B cell (primary cell): ENCODE results near the gene AK9. TPM values are rescaled to one million over a fixed set of nuclear protein-coding genes. Genes with fewer than 3 reads are reported as not detected.

Experiments
- ATAC-seq: fragments of 200-7000 bp; cut with Tn5 transposase; one replicate; pipeline ENCODE4 v1.10.0; 2021; ENCODE audit warnings: low read depth, mild to moderate bottlenecking, moderate number of reproducible peaks, moderate library complexity
- CTCF ChIA-PET: fragments of 350-600 bp; sonication (Branson Sonifier 250); formaldehyde crosslinking; loops from one replicate; lab custom pipeline; 2021; ENCODE audit warnings: antibody characterized with exemption, inconsistent platforms; lab: Charles Lee
- POLR2A ChIA-PET: fragments of 350-600 bp; sonication (Branson Sonifier 250); formaldehyde crosslinking; loops from one replicate; lab custom pipeline; 2021; ENCODE audit warnings: antibody characterized with exemption; lab: Charles Lee
- DNase-seq: peaks from one replicate; pipeline ENCODE4 v3.0.0; 2013
- H2AFZ ChIP-seq: 2 replicates; pipeline ENCODE4 v1.6.1; 2012; ENCODE audit warnings: mild to moderate bottlenecking, low read depth, low read length; ENCODE audit not compliant: insufficient read depth, poor library complexity, severe bottlenecking
- H3K27ac ChIP-seq, 2 donors: 1 replicate in 1 of 2; 2 replicates in 1 of 2; pipeline ENCODE4 v1.5.1; 2012 to 2013; ENCODE audit warnings: low read length in 2 of 2, mild to moderate bottlenecking in 2 of 2, moderate library complexity in 1 of 2
- H3K27me3 ChIP-seq, 4 experiments: fragments of 200-600 bp in 1 of 4; sonication (generic) in 1 of 4; replicated peaks in 1 of 4; 1 replicate in 2 of 4; 2 replicates in 2 of 4; pipeline versions ENCODE4 v1.6.1 to v1.7.0; 2013 to 2016; ENCODE audit warnings: low read length in 3 of 4, mild to moderate bottlenecking in 2 of 4, mixed read lengths in 1 of 4, moderate library complexity in 1 of 4; ENCODE audit not compliant: insufficient read depth in 4 of 4, control insufficient read depth in 3 of 4; ENCODE audit errors: control extremely low read depth in 1 of 4
- H3K36me3 ChIP-seq, 2 experiments: replicated peaks in 1 of 2; 1 replicate in 1 of 2; 2 replicates in 1 of 2; pipeline versions ENCODE4 v1.6.1 to v1.7.1; 2013; ENCODE audit warnings: low read length in 1 of 2; ENCODE audit not compliant: insufficient read depth in 2 of 2, control insufficient read depth in 1 of 2; ENCODE audit errors: control extremely low read depth in 1 of 2, extremely low read depth in 1 of 2
- H3K4me1 ChIP-seq, 2 donors: fragments of 200-600 bp in 1 of 2; sonication (generic) in 1 of 2; 1 replicate in 1 of 2; 2 replicates in 1 of 2; pipeline versions ENCODE4 v1.5.1 to v1.6.1; 2013 to 2017; ENCODE audit warnings: low read length in 2 of 2; ENCODE audit not compliant: control insufficient read depth in 2 of 2, insufficient read depth in 2 of 2
- H3K4me2 ChIP-seq: replicated peaks from 2 replicates; pipeline ENCODE3; 2012; ENCODE audit warnings: mild to moderate bottlenecking, low read depth, low read length; ENCODE audit not compliant: poor library complexity, severe bottlenecking
- H3K4me3 ChIP-seq, 5 experiments: fragments of 200-600 bp in 1 of 5; sonication (generic) in 1 of 5; 1 replicate in 3 of 5; 2 replicates in 2 of 5; pipeline versions ENCODE4 v1.5.1 to v1.7.0; 2011 to 2016; ENCODE audit warnings: low read length in 4 of 5, mild to moderate bottlenecking in 4 of 5, low read depth in 2 of 5, control low read depth in 1 of 5, moderate library complexity in 1 of 5; ENCODE audit not compliant: insufficient read depth in 1 of 5; ENCODE audit errors: control extremely low read depth in 1 of 5, extremely low read depth in 1 of 5
- H3K79me2 ChIP-seq: fragments of 200-600 bp; sonication (generic); one replicate; pipeline ENCODE4 v1.6.0; 2016; ENCODE audit warnings: low read length; ENCODE audit not compliant: control insufficient read depth, insufficient read depth
- H3K9ac ChIP-seq: fragments of 200-600 bp; sonication (generic); 2 replicates; pipeline ENCODE4 v1.6.1; 2017; ENCODE audit warnings: mild to moderate bottlenecking, low read length, moderate library complexity
- H3K9me3 ChIP-seq, 3 donors: one replicate each; pipeline versions ENCODE4 v1.6.1 to v1.7.1; 2013; ENCODE audit warnings: low read length in 2 of 3; ENCODE audit not compliant: control insufficient read depth in 2 of 3, insufficient read depth in 1 of 3; ENCODE audit errors: control extremely low read depth in 1 of 3
- H4K20me1 ChIP-seq: 2 replicates; pipeline ENCODE4 v1.6.0; 2012; ENCODE audit warnings: mild to moderate bottlenecking, low read length; ENCODE audit not compliant: insufficient read depth, control insufficient read depth, poor library complexity, severe bottlenecking
- H3K27ac Mint-ChIP-seq: one replicate; pipeline ENCODE4 v1.8.0; 2021; ENCODE audit warnings: mixed read lengths
- H3K27me3 Mint-ChIP-seq: one replicate; pipeline ENCODE4 v1.8.0; 2021; ENCODE audit warnings: mixed read lengths
- H3K4me1 Mint-ChIP-seq: one replicate; pipeline ENCODE4 v1.8.0; 2021; ENCODE audit warnings: mixed read lengths
- H3K4me3 Mint-ChIP-seq: one replicate; pipeline ENCODE4 v1.8.0; 2021; ENCODE audit warnings: mixed read lengths
- H3K9me3 Mint-ChIP-seq: one replicate; pipeline ENCODE4 v1.8.0; 2022; ENCODE audit warnings: mixed read lengths; ENCODE audit not compliant: insufficient read depth
- CTCF ChIP-seq: fragments of 200-600 bp; IDR thresholded peaks from one replicate; pipeline ENCODE4 v1.8.0; 2022; ENCODE audit warnings: antibody characterized with exemption, mild to moderate bottlenecking
- EZH2 ChIP-seq: IDR thresholded peaks from 2 replicates; pipeline ENCODE4 v1.6.1; 2012; ENCODE audit warnings: borderline replicate concordance, low read depth, mild to moderate bottlenecking, moderate library complexity, low read length; ENCODE audit not compliant: insufficient read depth, poor library complexity, severe bottlenecking
- WGBS: methylation state at CpG from one replicate; pipeline ENCODE4 v1.1.5; 2013; ENCODE audit warnings: missing lambda C conversion rate; ENCODE audit not compliant: insufficient coverage; 5-methylcytosine and 5-hydroxymethylcytosine counted together
- intact Hi-C: fragments of 100-400 bp; cut with micrococcal nuclease; formaldehyde crosslinking; loops from one replicate; pipeline ENCODE4 v1.10.0; 2022
- polyA plus RNA-seq: library from polyadenylated mRNA; depleted of rRNA; stranded (reverse); fragments of >200 nt; gene quantifications from 2 replicates; pipeline ENCODE4 v1.2.3, GENCODE V29; 2012
- total RNA-seq, 2 donors: library from RNA; stranded (reverse); fragments of 120-200 nt in 1 of 2; gene quantifications; 1 replicate in 1 of 2; 2 replicates in 1 of 2; pipeline versions ENCODE4 v1.2.3 to v1.2.4, GENCODE V29; 2013 to 2022

Gene AK9
- total and polyA plus RNA-seq, 2 donors (not counting 1 experiment from before 2014, with no cell fraction given), result 6.4 to 26.5 TPM

- Mint-ChIP-seq H3K4me3 (no peak overlapping the region), H3K9me3 (peaks cover 2% of the 10 kb centered on the region), H3K27ac (no peak overlapping the region), H3K4me1 (no peaks in the 10 kb centered on the region), H3K27me3 (peaks cover 3% of the 10 kb centered on the region)
- DNase-seq, result no peak
- Histone ChIP-seq H3K4me1 (no peaks in the 10 kb centered on the region), H3K27me3 (no peaks in the 10 kb centered on the region), H3K4me3 (no peak overlapping the region), H2AFZ (no peak overlapping the region), H3K36me3 (no peaks in the 10 kb centered on the region), H3K79me2 (no peaks in the 10 kb centered on the region), H3K9ac (no peak overlapping the region), H3K4me2 (no peak overlapping the region), H3K27ac (no peak overlapping the region), H3K9me3 (peaks cover 0 to 6% (median 0%) of the 10 kb centered on the region in 3 donors), H4K20me1 (no peaks in the 10 kb centered on the region)
- ChIA-PET CTCF (interaction anchor here (1.2 kb wide), 1 partner anchor 123 kb away, joined by 3 read pairs; no protein-coding TSS in a partner anchor), POLR2A (no interaction called here)
- intact Hi-C loops, result no loop called here
- WGBS, result no CpG with 5 or more reads among the region's 2 CpGs
- TF ChIP-seq CTCF, result no peak
- no peak for TF ChIP-seq EZH2
- ATAC-seq, result no peak
Observed at GRCh38 chr6:109506314-109506713, 184.7 kb downstream of the AK9 start.

GRCh38 chr6:109503327-109504224 is 187.4 kb downstream of the AK9 start:
- H3K9me3 Mint-ChIP-seq, result no peaks in the 10 kb centered on the region
- H3K4me1 Mint-ChIP-seq, result no peaks in the 10 kb centered on the region
- H3K4me3 ChIP-seq, result no peak overlapping the region
- H3K9me3 ChIP-seq, result no peaks in the 10 kb centered on the region
- H3K4me3 Mint-ChIP-seq, result no peak overlapping the region
- no peaks in the 10 kb centered on the region for H3K27me3 ChIP-seq
- no peak overlapping the region for H3K27ac ChIP-seq
- DNase-seq, result no peak
- H4K20me1 ChIP-seq, result no peaks in the 10 kb centered on the region
- ChIA-PET CTCF (no interaction called here), POLR2A (no interaction called here)
- no peak for ATAC-seq
- no peaks in the 10 kb centered on the region for H3K79me2 ChIP-seq
- H3K27me3 Mint-ChIP-seq, result peaks cover 3% of the 10 kb centered on the region
- H3K36me3 ChIP-seq, result no peaks in the 10 kb centered on the region
- H3K9ac ChIP-seq, result no peak overlapping the region
- no peak overlapping the region for H2AFZ ChIP-seq
- TF ChIP-seq EZH2 (no peak), CTCF (no peak)
- H3K4me1 ChIP-seq, result no peaks in the 10 kb centered on the region
- intact Hi-C loops, result no loop called here
- H3K27ac Mint-ChIP-seq, result no peak overlapping the region
- 93% methylated on average over 5 of the region's 10 CpGs for WGBS
- no peak overlapping the region for H3K4me2 ChIP-seq
